Measurements from ENCODE around the gene PHACTR1. TPM values are rescaled to one million over a fixed set of nuclear protein-coding genes. Genes with fewer than 3 reads are reported as not detected.

The PHACTR1 gene
- total and polyA plus RNA-seq, 4 experiments from 2014 or later, result 0.03 to 0.44 (median 0.42) TPM

- no peaks in the 10 kb centered on the region for H3K9me3 ChIP-seq (ENCODE audit: control insufficient read depth in 1 of 2, low read length in 2 of 2)
- H3K4me3 ChIP-seq (ENCODE audit: low read length in 2 of 2), result no peak overlapping the region
- H3K27ac Mint-ChIP-seq, result no peak overlapping the region
- H3K36me3 ChIP-seq (ENCODE audit: insufficient read depth, low read length), result no peaks in the 10 kb centered on the region
- peaks cover 7 to 18% (median 13%) of the 10 kb centered on the region in 4 donors for H3K4me1 Mint-ChIP-seq
- DNase-seq, result no peak
- no peak overlapping the region for H3K4me3 Mint-ChIP-seq
- ChIA-PET POLR2A (ENCODE audit: partially characterized antibody) (no interaction called here), CTCF (ENCODE audit: partially characterized antibody) (no interaction called here)
- peaks cover 21 to 30% of the 10 kb centered on the region in 2 donors for H3K27me3 Mint-ChIP-seq
- H3K27ac ChIP-seq (ENCODE audit: low read depth, low read length), result no peak overlapping the region
- H3K4me1 ChIP-seq (ENCODE audit: insufficient read depth, low read length), result peaks cover 11% of the 10 kb centered on the region
- peaks cover 0 to 7% (median 0%) of the 10 kb centered on the region in 8 donors for H3K9me3 Mint-ChIP-seq
- intact Hi-C loops (cut with micrococcal nuclease), result no loop called here
- H3K27me3 ChIP-seq (ENCODE audit: insufficient read depth, low read length), result peaks cover 5% of the 10 kb centered on the region
- no peaks in the 10 kb centered on the region for H3K36me3 Mint-ChIP-seq
Measured at GRCh38 chr6:12961761-12962160, 245.2 kb downstream of the PHACTR1 start.

- H3K4me3 ChIP-seq (ENCODE audit: low read length in 2 of 2), result no peak overlapping the region
- no peak for DNase-seq
- H3K36me3 ChIP-seq (ENCODE audit: insufficient read depth, low read length), result no peaks in the 10 kb centered on the region
- no peak overlapping the region for H3K27ac Mint-ChIP-seq
- H3K4me3 Mint-ChIP-seq, result no peak overlapping the region
- H3K27ac ChIP-seq (ENCODE audit: low read depth, low read length), result no peak overlapping the region
- peaks cover 7% of the 10 kb centered on the region for H3K4me1 ChIP-seq (ENCODE audit: insufficient read depth, low read length)
- ChIA-PET CTCF (ENCODE audit: partially characterized antibody) (no interaction called here), POLR2A (ENCODE audit: partially characterized antibody) (no interaction called here)
- no peaks in the 10 kb centered on the region for H3K9me3 ChIP-seq (ENCODE audit: control insufficient read depth in 1 of 2, low read length in 2 of 2)
- peaks cover 0 to 7% (median 0%) of the 10 kb centered on the region in 8 donors for H3K9me3 Mint-ChIP-seq
- peaks cover 21 to 26% of the 10 kb centered on the region in 2 donors for H3K27me3 Mint-ChIP-seq
- H3K4me1 Mint-ChIP-seq, result peaks cover 5 to 13% (median 9%) of the 10 kb centered on the region in 4 donors
- no peaks in the 10 kb centered on the region for H3K36me3 Mint-ChIP-seq
- intact Hi-C loops (cut with micrococcal nuclease), result no loop called here
- H3K27me3 ChIP-seq (ENCODE audit: insufficient read depth, low read length), result peaks cover 5% of the 10 kb centered on the region
Measured at GRCh38 chr6:12962529-12962928, 246.0 kb downstream of the PHACTR1 start.

DNA sequence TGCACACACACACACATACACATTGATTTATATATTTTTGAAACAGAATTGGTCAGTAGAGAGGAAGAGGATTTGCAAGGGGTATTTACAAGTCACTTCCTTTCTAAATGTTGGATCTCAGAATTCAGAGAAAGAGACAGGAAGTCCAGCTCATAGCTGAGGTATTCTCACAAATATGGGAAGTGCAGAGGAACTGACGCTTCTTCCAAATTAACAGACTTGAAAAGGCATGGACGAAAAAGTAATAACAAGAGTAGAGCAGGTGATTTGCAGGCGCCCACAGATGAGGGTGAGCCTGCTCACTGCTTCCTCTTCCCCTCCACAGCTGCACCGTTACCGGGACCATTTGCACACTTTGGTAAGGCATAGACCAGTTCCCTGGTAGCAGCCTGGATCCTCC lies 246.4 kb downstream of the PHACTR1 start:
- Histone ChIP-seq H3K4me1 (ENCODE audit: insufficient read depth, low read length) (peaks cover 3% of the 10 kb centered on the region), H3K27me3 (ENCODE audit: insufficient read depth, low read length) (peaks cover 4% of the 10 kb centered on the region), H3K36me3 (ENCODE audit: insufficient read depth, low read length) (no peaks in the 10 kb centered on the region), H3K4me3 (ENCODE audit: low read length in 2 of 2) (no peak overlapping the region), H3K9me3 (ENCODE audit: control insufficient read depth in 1 of 2, low read length in 2 of 2) (no peaks in the 10 kb centered on the region), H3K27ac (ENCODE audit: low read depth, low read length) (no peak overlapping the region)
- peaks cover 17 to 22% of the 10 kb centered on the region in 2 donors for H3K27me3 Mint-ChIP-seq
- no peak overlapping the region for H3K27ac Mint-ChIP-seq
- no peak overlapping the region for H3K4me3 Mint-ChIP-seq
- DNase-seq, result no peak
- peaks cover 0 to 7% (median 0%) of the 10 kb centered on the region in 8 donors for H3K9me3 Mint-ChIP-seq
- H3K4me1 Mint-ChIP-seq, result peaks cover 1 to 9% (median 5%) of the 10 kb centered on the region in 4 donors
- H3K36me3 Mint-ChIP-seq, result no peaks in the 10 kb centered on the region
- CTCF ChIA-PET (ENCODE audit: partially characterized antibody), result no interaction called here
- POLR2A ChIA-PET (ENCODE audit: partially characterized antibody), result no interaction called here
- intact Hi-C loops (cut with micrococcal nuclease), result no loop called here

GRCh38 chr6:12963567-12963966 lies 247.0 kb downstream of the PHACTR1 start:
- no peaks in the 10 kb centered on the region for H3K9me3 ChIP-seq (ENCODE audit: control insufficient read depth in 1 of 2, low read length in 2 of 2)
- Mint-ChIP-seq H3K27me3 (peaks cover 13 to 20% of the 10 kb centered on the region in 2 donors), H3K27ac (no peak overlapping the region), H3K36me3 (no peaks in the 10 kb centered on the region), H3K9me3 (peaks cover 0 to 7% (median 0%) of the 10 kb centered on the region in 8 donors), H3K4me3 (no peak overlapping the region), H3K4me1 (peaks cover 0 to 4% (median 0%) of the 10 kb centered on the region in 4 donors)
- H3K27me3 ChIP-seq (ENCODE audit: insufficient read depth, low read length), result no peaks in the 10 kb centered on the region
- H3K4me3 ChIP-seq (ENCODE audit: low read length in 2 of 2), result no peak overlapping the region
- H3K4me1 ChIP-seq (ENCODE audit: insufficient read depth, low read length), result no peaks in the 10 kb centered on the region
- DNase-seq, result no peak
- ChIA-PET POLR2A (ENCODE audit: partially characterized antibody) (no interaction called here), CTCF (ENCODE audit: partially characterized antibody) (no interaction called here)
- intact Hi-C loops (cut with micrococcal nuclease), result no loop called here
- no peaks in the 10 kb centered on the region for H3K36me3 ChIP-seq (ENCODE audit: insufficient read depth, low read length)
- no peak overlapping the region for H3K27ac ChIP-seq (ENCODE audit: low read depth, low read length)

- Mint-ChIP-seq H3K9me3 (peaks cover 0 to 3% (median 0%) of the 10 kb centered on the region in 8 donors), H3K27ac (no peak overlapping the region), H3K4me1 (peaks cover 0 to 4% (median 0%) of the 10 kb centered on the region in 4 donors), H3K36me3 (no peaks in the 10 kb centered on the region), H3K4me3 (no peak overlapping the region), H3K27me3 (peaks cover 13 to 21% of the 10 kb centered on the region in 2 donors)
- no peak overlapping the region for H3K4me3 ChIP-seq (ENCODE audit: low read length in 2 of 2)
- no peaks in the 10 kb centered on the region for H3K36me3 ChIP-seq (ENCODE audit: insufficient read depth, low read length)
- no peaks in the 10 kb centered on the region for H3K9me3 ChIP-seq (ENCODE audit: control insufficient read depth in 1 of 2, low read length in 2 of 2)
- ChIA-PET POLR2A (ENCODE audit: partially characterized antibody) (no interaction called here), CTCF (ENCODE audit: partially characterized antibody) (no interaction called here)
- intact Hi-C loops (cut with micrococcal nuclease), result no loop called here
- H3K27ac ChIP-seq (ENCODE audit: low read depth, low read length), result no peak overlapping the region
- H3K4me1 ChIP-seq (ENCODE audit: insufficient read depth, low read length), result no peaks in the 10 kb centered on the region
- no peaks in the 10 kb centered on the region for H3K27me3 ChIP-seq (ENCODE audit: insufficient read depth, low read length)
- no peak for DNase-seq
Measured at GRCh38 chr6:12967686-12968085, 251.1 kb downstream of the PHACTR1 start.

- Mint-ChIP-seq H3K36me3 (no peaks in the 10 kb centered on the region), H3K27me3 (peaks cover 13 to 17% of the 10 kb centered on the region in 2 donors), H3K27ac (no peak overlapping the region), H3K4me1 (no peaks in the 10 kb centered on the region), H3K9me3 (peaks cover 0 to 3% (median 0%) of the 10 kb centered on the region in 8 donors), H3K4me3 (no peak overlapping the region)
- no peaks in the 10 kb centered on the region for H3K9me3 ChIP-seq (ENCODE audit: control insufficient read depth in 1 of 2, low read length in 2 of 2)
- H3K27ac ChIP-seq (ENCODE audit: low read depth, low read length), result no peak overlapping the region
- POLR2A ChIA-PET (ENCODE audit: partially characterized antibody), result no interaction called here
- intact Hi-C loops (cut with micrococcal nuclease), result no loop called here
- CTCF ChIA-PET (ENCODE audit: partially characterized antibody), result no interaction called here
- H3K27me3 ChIP-seq (ENCODE audit: insufficient read depth, low read length), result no peaks in the 10 kb centered on the region
- H3K36me3 ChIP-seq (ENCODE audit: insufficient read depth, low read length), result no peaks in the 10 kb centered on the region
- H3K4me3 ChIP-seq (ENCODE audit: low read length in 2 of 2), result no peak overlapping the region
- H3K4me1 ChIP-seq (ENCODE audit: insufficient read depth, low read length), result no peaks in the 10 kb centered on the region
- DNase-seq, result no peak
Measured at GRCh38 chr6:12968290-12968689, 251.7 kb downstream of the PHACTR1 start.

- H3K36me3 Mint-ChIP-seq, result no peaks in the 10 kb centered on the region
- no peaks in the 10 kb centered on the region for H3K4me1 Mint-ChIP-seq
- no peak overlapping the region for H3K4me3 Mint-ChIP-seq
- H3K27me3 Mint-ChIP-seq, result peaks cover 13 to 19% of the 10 kb centered on the region in 2 donors
- Histone ChIP-seq H3K9me3 (ENCODE audit: control insufficient read depth in 1 of 2, low read length in 2 of 2) (no peaks in the 10 kb centered on the region), H3K36me3 (ENCODE audit: insufficient read depth, low read length) (no peaks in the 10 kb centered on the region), H3K4me3 (ENCODE audit: low read length in 2 of 2) (no peak overlapping the region), H3K27ac (ENCODE audit: low read depth, low read length) (no peak overlapping the region), H3K4me1 (ENCODE audit: insufficient read depth, low read length) (no peaks in the 10 kb centered on the region), H3K27me3 (ENCODE audit: insufficient read depth, low read length) (no peaks in the 10 kb centered on the region)
- intact Hi-C loops (cut with micrococcal nuclease), result no loop called here
- H3K27ac Mint-ChIP-seq, result no peak overlapping the region
- H3K9me3 Mint-ChIP-seq, result peaks cover 0 to 3% (median 0%) of the 10 kb centered on the region in 8 donors
- ChIA-PET CTCF (ENCODE audit: partially characterized antibody) (no interaction called here), POLR2A (ENCODE audit: partially characterized antibody) (no interaction called here)
- no peak for DNase-seq
Measured at GRCh38 chr6:12968839-12969558, 252.4 kb downstream of the PHACTR1 start.

Measured in CD4-positive, alpha-beta memory T cell (primary cell).